ENCODE measurements around the gene RGS17. TPM values are rescaled to one million over a fixed set of nuclear protein-coding genes. Genes with fewer than 3 reads are reported as not detected.
"Not testable (repeated sequence)": the region's sequence is repeated elsewhere in the genome, so short reads cannot be mapped to it uniquely, and the experiment has no call there.

The RGS17 gene
- total RNA-seq, 1 donor from 2014 or later, result 2.8 TPM

DNA sequence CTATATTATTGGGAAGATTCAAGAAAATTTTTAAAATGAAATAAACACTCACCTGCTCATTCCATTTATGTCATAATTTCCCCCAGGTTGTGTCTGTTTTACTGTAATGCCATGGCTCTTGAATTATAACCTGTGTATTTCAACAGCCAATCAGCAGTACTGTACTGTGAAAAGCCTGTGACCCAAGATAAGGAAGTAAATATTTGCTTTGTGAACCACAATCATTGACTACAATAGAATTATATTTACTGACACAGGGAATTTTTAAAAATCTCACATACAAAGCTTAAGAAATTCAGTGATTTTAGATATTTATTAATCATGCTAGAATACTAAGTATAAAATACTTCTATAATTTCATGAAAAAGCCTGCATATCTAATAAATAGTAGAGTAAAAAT lies 6.0 kb downstream of the RGS17 start:
- no peak for DNase-seq (ENCODE audit: low read depth in 2 of 2)

DNA sequence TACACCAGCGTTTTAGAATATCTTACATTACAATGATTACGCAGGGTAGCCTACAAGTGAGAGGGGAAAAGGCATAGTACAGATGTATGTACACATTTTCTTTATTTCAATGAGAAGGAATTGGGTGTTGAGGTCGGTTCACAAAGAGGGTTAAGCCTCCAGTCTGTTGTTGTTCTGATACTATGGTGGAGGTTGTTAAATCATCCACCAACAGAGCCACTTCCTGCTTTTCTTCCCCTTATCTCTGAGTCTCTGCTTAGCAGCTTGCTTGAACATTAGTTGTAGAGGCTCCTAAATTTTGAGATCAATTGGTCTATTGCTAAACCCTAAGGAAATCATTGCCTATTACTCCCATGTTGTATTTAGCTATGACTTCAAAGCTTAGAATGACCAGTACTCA lies 7.3 kb downstream of the RGS17 start:
- no peak for DNase-seq (ENCODE audit: low read depth in 2 of 2)

DNA sequence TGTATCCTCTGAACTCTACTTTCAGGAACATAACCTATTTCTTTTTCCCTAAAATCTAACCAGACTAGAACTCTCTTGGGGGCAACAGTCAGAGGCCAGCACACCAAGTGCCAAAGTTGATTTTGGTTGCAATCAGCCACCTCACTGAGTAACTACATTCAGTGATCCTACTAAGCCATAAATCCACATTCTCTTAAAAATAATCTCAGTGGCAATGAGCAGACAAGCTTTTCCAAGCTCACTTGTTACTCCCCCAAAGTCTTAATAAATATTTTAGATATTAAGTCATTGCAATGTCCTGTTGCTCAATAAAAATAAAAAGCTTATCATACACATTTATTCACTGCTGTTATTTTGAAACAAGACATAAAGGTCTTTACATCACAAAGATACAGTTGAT lies 9.8 kb downstream of the RGS17 start:
- DNase-seq (ENCODE audit: low read depth in 2 of 2), result no peak

DNA sequence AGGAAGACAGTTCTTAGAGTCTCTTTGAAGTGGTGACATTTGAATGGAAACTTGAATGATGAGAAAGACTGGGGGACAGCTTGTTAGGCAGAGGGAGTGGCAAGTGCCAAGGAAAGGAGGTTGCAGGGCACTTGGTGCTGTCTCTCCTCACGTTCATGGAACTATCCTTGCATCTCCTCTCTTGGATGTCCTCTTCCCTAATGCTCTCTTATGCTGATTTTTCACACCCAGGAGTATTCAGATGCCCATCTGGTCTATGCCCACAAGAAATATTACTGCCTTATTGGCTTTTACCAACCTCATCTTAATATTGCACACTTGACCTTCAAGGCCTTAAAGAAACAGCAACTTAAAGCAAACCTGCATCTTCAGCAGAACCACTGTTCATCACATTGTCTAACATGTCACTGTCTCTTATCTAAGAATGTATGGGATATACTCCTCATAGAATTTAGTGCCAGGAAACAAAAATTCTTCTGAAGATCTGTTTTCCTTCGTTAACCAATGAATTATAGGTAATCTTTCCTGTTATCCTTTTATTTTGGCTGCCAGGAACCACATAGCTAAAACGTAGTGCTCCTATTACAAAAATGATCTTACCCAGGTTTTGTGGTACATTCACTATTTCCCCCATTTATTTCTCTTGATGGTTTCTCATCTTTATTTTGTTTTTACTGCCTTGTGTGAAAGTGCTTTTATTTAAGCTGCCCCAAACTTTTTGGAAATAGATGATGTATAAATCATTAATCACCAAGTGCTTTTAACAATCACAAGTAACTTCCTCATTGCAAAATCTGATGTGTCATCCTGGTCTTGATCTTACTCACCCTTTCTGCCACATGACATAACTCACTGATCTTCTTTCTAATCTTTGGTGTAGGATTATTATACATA lies 12.8 kb downstream of the RGS17 start:
- peak; percentile 33 to 81 for DNase-seq (ENCODE audit: low read depth in 2 of 2)

DNA sequence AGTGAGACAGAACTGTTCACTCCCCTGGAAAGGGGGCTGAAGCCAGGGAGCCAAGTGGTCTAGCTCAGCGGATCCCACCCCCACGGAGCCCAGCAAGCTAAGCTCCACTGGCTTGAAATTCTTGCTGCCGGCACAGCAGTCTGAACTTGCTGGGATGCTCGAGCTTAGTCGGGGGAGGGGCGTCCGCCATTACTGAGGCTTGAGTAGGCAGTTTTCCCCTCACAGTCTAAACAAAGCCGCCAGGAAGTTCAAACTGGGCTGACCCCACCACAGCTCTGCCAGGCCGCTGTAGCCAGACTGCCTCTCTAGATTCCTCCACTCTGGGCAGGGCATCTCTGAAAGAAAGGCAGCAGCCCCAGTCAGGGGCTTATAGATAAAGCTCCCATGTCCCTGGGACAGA lies 20.0 kb downstream of the RGS17 start:
- DNase-seq (ENCODE audit: low read depth in 2 of 2), result peak in 1 of 2 donors; percentile 43

DNA sequence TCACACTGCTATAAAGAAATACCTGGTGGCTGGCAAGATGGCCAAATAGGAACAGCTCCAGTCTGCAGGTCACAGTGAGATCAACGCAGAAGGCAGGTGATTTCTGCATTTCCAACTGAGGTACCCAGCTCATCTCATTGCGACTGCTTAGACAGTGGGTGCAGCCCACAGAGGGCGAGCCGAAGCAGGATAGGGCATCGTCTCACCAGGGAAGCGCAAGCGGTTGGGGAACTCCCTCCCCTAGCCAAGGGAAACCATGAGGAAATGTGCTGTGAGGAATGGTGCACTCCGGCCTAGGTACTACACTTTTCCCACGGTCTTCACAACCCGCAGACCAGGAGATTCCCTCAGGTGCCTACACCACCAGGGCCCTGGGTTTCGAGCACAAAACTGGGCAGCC lies 20.5 kb downstream of the RGS17 start:
- not testable (repeated sequence) for DNase-seq (ENCODE audit: low read depth in 2 of 2)

DNA sequence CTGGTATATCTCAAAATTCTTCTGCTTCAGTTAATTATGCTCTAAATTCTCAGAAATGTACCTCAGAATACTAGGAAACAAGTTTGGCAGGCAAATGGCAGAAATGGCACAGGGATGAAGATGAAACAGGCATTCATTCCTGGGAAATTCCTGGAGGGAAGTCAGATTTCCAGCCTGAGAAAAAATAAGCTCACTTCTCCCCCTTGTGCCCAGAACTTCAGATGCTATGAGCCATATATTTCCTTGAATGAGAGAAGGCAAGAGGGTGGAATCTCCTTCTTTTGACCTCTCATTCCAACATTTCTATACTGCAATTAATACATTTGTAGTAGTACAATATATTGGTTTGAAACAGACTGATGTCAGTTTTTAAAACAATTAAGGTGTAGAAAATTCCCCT lies 22.8 kb downstream of the RGS17 start:
- peak; percentile 35 to 67 for DNase-seq (ENCODE audit: low read depth in 2 of 2)

DNA sequence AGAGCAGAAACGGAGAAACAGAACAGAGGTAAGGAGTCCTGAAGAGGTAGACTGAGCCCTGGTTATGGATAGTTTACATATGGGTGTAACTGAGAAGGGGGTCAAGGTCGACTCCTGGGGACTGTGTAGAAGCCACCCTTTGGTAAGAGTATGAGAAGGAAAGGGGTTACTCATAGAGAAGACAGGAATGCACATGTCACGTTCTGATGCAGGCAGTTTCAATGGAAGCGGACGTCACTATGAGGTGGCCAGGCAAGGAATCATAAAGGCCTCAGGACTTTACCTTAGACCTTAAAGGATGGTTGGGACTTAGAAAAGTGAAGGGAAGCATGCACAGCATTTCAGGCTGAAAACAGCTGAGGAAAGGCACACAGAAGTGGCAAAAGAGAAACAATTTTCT lies 25.1 kb downstream of the RGS17 start:
- DNase-seq (ENCODE audit: low read depth in 2 of 2), result no peak

DNA sequence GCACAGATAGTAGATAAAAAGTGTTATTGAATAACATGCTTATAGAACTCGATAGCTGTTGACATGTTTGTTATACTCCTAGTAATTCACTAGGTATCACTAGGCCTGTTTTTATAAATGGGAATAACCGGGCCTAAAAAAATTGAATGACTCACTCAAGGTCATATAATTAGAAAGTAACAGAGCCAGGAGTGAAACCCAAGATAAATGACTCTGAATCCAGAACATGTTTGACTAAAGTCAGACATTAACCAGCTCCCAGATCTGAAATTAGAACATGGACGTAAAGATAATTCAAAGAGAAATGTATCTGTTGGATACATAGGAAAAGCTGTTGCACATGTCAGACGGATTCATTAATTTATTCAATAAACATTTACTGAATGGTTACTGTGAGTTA lies 26.9 kb downstream of the RGS17 start:
- DNase-seq (ENCODE audit: low read depth in 2 of 2), result peak in 1 of 2 donors; percentile 55

DNA sequence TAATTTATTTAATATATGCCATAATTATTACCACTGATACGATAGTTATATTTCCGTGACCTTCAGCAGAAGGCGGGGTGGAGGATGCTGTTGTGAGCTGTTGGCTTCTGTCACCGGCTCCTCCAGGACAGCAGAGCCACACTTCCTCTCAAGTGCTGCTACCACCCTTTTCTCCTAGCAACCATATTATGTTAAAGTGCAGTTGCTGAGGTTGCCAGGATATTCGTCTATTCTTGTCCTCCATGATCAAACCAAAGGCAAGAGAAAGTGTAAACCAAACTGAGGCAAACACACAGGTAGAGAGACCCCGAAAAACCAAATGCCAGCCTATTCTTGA lies 27.8 kb downstream of the RGS17 start:
- peak; percentile 41 to 66 for DNase-seq (ENCODE audit: low read depth in 2 of 2)

DNA sequence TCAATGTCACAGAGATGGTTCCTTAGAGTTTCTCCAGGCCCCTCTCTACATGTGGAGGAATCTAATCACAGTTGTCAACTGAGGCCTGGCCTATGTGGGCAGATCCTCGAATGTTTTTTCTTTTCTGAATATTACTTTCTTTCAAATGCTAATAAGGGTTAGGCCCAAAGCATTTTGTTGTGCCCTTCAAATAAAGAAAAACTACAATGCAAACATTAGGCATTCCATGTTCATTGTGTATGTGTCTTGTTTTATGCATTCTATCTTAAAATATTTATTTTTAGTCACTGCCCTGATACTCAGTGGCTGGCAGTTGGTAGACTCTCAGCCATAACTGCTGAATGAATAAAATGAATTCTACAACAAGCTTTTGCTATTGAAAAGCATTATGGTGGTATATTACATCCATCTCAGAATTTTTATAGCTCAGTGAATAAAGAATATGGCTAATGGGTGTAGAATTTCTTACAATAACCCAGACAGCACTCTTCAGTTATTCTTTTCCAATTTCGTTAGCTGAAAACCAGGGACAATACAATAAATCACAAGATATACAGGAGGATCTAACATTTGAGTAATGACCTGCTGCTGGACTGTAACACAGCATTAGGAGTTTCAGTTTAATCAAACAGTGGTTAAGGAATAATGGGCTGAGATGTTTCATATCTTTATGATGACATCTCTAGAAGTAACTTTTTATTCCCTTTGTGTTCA lies 28.3 kb downstream of the RGS17 start:
- DNase-seq (ENCODE audit: low read depth in 2 of 2), result no peak

DNA sequence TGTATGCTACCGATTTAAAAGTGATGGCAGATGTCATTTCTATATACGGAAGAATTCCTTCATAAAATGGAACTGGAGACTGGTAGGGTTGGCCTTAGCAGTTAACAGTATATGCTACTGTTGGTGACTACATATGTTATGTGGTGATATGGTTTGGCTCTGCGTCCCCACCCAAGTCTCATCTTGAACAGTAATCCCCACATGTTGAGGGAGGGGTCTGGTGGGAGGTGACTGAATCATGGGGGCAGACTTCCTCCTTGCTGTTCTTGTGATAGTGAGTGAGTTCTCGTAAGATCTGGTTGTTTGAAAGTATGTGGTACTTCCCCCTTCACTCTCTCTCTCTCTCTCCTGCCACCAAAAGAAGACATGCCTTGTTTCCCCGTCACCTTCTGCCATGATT lies 29.6 kb downstream of the RGS17 start:
- DNase-seq (ENCODE audit: low read depth in 2 of 2), result no peak

DNA sequence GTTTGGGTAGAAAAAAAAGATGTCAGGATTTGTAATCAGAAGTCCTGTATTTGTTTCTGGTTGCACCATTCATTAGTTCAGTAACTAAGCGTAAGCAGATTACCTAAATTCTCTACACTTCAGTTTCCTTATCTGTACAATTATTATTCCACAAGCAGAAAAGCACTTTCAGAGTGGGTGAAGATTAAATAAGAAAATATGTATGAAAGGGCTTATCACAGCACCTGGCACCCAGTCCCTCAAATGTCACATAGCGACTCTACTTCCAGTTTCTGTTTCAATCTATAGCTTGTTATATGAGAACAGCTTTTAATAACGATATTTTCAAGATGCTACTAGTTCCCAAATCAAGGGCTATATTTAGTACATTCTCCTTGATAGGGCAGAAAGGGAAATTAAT lies 31.4 kb downstream of the RGS17 start:
- DNase-seq (ENCODE audit: low read depth in 2 of 2), result no peak

DNA sequence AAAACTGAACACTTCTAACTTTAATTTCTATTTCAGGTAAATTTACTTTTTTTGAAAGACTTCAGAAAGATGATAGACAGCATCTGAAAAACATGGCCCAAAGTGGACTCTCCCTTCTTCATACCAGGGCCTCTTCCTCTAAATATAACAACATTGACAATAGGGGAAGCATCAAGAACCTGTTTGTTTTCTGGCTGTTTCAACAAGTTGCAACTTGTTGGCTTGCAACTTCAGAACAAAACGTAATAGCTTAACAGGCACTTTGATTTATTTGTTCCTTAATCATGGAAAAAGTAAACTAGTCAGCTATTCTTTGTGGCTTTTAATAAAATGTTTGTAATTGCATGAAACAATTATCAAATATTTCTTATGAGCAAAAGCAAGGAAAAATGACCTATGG lies 34.3 kb downstream of the RGS17 start:
- DNase-seq (ENCODE audit: low read depth in 2 of 2), result no peak

DNA sequence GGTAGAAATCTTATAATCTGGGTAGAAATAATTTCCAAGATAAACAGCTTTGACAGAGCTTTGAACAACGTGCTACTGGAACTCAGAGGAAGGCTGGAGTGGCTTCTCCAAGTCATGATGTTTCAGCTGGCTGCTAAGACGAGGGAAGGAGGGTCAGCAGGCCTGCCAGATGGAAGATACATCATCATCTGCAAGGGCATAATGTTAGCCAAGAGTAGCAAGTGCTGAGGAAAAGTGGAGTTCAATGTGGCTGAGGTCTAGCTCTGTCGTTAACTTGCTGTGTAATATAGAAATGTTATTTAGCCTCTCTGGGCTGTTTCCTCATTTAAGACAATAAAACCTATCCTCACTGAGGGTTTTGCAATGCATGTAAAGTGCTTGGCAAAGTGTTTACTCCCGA lies 35.1 kb downstream of the RGS17 start:
- DNase-seq (ENCODE audit: low read depth in 2 of 2), result peak in 1 of 2 donors; percentile 52

DNA sequence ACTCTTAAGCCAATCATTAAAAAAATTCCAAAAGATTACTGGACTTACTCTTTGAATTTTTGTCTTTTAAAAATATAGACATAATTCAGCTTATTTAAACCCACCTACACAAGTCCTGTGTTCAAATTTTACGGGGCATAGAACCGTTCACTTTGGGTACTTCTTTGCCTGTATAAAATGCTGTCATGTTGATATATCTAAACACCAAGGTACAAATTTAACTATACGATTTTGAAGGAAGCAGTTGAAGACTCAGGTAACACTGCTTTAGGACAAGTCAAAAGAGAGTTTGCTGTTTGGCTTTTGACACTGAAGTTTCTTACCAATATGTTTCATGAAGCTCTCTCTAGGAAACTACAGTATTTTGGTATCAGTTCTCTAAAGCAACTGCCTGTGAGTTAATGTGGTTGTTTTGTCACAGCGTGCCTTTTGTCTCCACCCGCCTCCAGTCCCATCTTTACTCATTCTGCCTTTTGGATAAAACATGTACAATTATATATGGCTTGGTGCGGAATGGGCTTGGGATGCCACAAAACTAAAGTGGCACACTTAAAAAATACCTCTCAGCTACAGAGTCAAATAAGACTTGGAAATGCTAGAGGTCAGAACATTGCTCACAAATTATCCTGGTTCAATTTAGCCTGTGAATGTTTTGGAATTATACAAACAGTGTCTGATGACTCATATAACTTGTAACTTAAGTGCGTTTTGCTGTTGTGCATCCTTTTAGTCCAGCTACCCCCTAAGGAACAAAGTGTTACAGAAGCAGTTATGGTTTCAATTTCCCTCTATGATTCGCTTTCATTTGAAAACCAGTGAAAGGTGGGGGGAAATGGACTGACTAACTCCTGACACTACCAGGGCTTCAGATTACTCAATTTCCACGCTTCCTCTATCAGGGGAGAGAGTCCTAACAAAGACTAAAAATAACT lies 38.7 kb downstream of the RGS17 start:
- peak; percentile 73 to 97 for DNase-seq (ENCODE audit: low read depth in 2 of 2)

DNA sequence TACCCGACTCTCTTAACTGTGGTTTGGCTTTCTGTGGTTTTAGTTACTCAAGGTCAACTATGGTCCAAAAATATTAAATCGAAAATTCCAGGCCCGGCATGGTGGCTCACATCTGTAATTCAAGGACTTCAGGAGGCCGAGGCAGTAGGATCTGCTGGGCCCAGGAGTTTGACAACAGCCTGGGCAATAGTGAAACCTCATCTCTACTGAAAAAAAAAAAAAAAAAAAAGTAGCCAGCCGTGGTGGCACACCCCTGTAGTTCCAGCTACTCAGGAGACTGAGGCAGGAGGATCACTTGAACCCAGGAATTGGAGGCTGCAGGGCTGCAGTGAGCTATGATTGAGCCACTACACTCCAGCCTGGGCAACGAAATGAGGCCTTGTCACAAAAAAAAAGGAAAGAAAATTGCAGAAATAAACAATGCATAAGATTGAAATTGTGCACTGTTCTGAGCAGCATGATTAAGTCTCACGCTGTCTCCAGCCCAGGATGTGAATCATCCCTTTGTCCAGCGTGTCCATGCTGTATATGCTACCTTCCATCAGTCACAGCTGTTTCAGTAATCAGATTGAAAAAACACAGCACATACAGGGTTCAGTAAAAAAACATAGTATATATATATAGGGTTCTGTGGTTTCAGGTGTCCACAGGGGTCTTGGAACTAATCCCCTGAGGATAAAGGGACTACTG lies 40.7 kb downstream of the RGS17 start:
- peak; percentile 82 to 98 for DNase-seq (ENCODE audit: low read depth in 2 of 2)

DNA sequence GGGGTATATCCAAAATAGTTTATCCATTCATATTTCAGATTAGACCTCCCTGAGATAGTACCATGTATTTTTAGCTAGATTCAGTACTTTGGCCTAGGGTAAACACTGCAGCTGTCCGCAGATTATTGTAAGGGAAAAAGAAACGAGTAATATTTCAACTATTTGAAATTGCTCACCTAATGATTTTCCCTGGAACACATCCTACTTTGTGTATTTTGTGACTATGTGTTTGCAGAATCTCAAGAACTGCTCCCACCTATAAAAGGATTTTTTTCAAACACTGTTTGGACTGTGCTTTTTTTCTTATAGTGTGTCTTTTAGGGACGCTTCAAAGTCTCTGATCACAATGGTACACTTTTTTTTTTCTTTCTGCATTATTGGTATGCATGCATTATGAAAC lies 42.3 kb downstream of the RGS17 start:
- no peak for DNase-seq (ENCODE audit: low read depth in 2 of 2)

DNA sequence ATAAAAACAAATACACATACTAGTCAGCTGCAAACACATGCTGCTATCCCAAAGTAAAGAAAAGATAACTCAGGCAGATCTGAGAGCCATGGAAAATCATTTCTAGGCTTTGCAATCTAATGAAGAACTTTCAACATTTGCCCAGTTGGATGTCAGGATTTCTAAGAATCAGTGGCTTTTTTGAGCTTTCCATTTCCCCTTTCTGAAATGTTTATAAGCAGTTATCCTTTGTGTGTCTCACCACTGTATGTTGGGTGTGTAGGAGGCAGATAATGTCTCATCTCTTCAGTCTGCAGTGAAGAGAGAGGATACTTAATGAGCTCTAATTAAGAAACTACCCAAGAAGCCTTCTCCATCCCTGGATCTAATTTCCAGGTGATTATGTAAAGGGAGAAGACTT lies 43.6 kb downstream of the RGS17 start:
- DNase-seq (ENCODE audit: low read depth in 2 of 2), result no peak

DNA sequence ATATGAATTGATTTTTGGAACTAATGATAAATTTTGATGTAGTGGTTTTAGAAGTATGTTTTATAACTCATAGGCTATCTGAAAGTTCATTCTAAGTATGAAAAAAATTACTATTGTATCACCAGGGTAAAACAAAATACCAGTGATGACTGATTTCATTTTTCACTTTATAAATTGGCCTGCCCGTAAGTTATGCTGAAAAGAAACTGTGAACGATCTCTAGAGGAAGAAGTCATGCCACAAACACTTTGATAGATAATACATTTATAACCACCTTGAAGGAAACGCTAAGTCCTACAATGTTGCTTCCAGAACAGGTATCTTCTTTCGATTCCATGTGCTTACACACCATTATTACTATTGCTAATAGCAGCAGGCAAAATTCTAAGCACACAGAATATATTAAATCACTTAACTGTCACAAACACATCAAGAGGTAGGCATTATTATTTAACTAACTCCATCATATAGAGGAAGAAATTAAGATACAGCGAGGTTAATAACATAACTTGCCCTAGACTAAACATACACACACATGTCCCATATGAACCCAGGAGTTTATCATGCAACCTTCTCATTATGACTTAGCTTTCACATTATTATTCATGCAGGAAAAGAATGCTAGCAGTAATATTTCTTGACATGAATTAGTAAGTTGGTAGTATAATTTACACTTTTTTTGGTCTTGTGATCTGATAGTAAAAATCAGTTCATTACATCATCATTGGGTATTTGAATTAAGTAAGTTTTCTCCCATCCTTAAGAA lies 44.7 kb downstream of the RGS17 start:
- no peak for DNase-seq (ENCODE audit: low read depth in 2 of 2)

DNA sequence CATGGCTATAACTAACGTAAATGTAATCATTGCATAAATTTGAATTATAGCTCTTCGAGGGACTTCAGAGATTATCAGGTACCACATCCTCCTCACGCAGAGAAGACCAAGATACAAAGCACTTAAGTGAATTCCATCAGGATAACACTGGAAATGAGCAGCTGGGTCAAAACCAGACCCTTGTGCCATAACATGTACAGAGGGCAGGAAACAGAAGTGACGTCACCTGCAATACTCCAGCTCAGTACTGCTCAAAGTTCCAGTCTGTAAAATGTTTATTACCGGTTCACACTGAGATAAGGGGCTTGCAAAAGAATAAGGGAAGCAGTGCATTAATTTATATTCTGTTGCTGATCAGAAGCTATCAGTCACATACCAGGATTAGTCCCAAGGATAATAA lies 45.8 kb downstream of the RGS17 start:
- DNase-seq (ENCODE audit: low read depth in 2 of 2), result peak; percentile 36 to 61

All from lung microvascular endothelial cell (primary cell).